NCI-H2029 treated with DMSO at 0.1 percent for 48 hours (cell line): ENCODE data around the gene RABL6.
"Not testable (repeated sequence)": the region's sequence is repeated elsewhere in the genome, so short reads cannot be mapped to it uniquely, and the experiment has no call there.

Experiments used
- DNase-seq: peaks from one replicate; lab custom pipeline; 2025; lab: John Stamatoyannopoulos, UW

The RABL6 gene

GRCh38 chr9:136795000-136795348 lies 12.8 kb upstream of the RABL6 start:
- DNase-seq, result no peak

- DNase-seq, result no peak
These were observed 11.4 kb upstream of the RABL6 start, which contains the start of gene CCDC183 for GRCh38 chr9:136796238-136796774. CCDC183 (plus strand) TSS chr9:136796338; CDS start chr9:136796398, 60 bp downstream.

DNA sequence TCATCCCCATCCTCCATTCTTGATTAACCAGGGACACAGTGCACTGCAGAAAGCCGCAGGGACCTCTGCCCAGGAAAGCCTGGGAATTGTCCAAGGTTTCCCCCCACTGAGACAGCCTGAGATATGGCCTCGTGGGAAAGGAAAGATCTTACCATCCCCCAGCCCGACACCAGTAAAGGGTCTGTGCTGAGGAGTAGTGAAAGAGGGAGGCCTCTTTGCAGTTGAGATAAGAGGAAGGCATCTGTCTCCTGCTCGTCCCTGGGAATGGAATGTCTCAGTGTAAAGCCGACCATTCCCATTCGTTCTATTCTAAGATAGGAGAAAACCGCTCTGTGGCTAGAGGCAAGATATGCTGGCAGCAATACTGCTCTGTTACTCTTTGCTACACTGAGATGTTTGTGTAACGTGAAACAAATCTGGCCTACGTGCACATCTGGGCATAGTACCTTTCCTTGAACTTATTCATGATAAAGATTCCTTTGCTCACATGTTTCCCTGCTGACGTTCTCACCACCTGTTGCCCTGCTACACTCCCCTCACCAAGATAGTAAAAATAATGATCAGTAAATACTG lies 10.9 kb upstream of the RABL6 start:
- not testable (repeated sequence) for DNase-seq

DNA sequence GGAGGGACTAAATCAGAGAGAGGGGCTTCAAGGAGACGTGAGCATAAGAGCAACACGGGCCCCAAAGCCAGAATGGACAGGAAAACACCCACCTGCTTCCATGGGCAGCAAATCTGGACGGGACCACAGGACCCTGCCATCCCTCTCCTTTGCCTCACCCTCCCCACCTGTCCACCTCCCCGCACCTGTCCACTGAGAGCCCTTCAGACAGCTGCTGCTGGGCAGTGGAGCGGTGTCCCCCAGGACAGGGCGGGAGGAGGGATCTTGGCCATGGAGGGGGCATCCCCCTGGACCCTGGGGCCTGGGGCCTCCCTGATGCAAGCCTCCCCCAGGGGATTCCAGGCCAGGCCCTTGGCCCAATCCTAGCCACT lies 9.1 kb upstream of the RABL6 start:
- DNase-seq, result no peak

DNA sequence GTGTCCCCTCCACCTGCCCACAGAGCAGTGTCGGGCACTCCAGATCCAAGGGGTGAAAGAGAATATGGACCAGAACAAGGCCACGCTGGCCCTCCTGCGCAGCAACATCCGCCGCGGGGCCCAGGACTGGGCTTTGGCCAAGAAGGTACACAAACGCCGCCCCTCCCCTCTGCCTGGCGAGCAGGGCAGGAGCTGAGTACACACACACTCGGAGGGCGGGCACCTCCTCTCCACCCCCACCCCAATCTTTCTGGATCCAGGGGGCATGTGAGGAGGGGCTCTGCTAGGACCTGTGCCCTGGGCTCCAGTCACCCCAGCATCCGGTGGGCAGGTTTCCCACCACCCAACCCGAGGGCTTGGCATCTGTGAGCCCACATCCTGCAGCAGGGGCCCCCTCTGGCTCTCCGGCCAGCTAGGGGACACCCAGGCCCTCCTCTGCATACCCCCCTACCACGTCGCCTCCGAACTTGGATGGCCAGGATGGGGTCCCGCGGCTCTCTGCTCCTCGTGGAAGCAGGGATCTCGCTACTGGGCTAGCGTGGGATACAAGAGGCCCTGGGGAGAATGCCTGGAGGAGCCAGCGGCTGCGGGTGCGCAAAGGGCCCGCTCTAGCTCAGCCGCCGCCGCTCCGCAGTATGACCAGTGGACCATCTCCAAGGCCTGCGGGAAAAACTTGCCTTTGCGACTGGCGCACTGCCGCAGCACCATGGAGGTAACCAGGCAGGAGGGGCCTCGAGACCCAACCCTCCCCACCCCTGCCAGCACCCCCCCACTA lies 8.5 kb upstream of the RABL6 start:
- peak; percentile 40 for DNase-seq

DNA sequence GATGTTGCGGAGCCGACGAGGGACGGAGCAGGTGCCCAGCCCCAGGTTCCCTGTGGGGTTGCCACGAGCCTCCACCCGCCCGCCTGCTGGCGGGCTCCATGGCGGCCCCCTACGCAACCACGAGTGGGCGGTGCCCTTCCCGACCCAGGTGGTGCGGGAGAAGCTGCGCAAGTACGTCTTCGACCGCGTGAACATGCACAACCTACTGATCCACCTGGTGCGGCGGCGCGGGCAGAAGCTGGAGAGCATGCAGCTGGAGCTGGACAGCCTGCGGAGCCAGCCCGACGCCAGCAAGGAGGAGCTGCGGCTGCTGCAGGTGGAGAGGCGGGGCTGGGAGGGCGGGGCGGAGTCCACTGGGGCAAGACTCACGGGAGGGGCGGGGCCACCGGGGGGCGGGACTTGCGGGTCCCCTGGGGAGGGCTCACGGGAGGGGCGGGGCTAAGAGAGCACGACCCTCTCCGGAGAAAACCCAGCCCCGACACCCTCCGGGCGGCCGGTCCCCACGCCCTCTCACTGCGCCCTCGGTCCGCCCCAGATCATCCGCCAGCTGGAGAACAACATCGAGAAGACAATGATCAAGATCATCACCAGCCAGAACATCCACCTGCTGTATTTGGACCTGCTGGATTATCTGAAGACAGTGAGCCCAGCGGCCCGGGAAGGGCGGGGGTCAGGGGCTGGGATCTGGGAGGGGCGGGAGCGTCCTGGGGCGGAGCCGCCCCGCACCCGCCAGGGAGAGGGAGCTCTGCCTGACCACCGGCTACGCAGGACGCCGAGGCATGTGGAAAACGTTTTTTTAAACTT lies 7.7 kb upstream of the RABL6 start:
- peak; percentile 84 for DNase-seq

GRCh38 chr9:136802321-136802720 lies 5.4 kb upstream of the RABL6 start:
- no peak for DNase-seq

DNA sequence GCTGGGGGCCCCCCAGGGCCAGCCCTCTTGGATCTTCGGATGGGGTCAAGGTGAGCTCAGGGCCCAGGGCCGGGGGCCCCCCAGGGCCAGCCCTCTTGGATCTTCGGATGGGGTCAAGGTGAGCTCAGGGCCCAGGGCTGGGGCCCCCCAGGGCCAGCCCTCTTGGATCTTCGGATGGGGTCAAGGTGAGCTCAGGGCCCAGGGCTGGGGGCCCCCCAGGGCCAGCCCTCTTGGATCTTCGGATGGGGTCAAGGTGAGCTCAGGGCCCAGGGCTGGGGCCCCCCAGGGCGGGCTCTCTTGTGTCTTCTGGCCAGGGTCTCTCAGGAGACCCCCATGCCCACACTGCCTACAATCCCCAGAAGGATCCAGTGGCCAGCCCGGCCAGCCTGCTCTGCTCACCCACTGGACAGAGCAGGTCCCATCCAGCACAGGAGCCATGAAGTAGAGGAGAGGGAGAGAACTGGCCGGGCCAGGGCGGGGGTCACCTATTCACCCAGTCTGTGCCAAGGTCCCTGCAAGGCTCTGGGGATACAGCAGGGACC lies 4.7 kb upstream of the RABL6 start:
- not testable (repeated sequence) for DNase-seq

GRCh38 chr9:136803551-136804508 lies 3.9 kb upstream of the RABL6 start:
- DNase-seq, result no peak

- no peak for DNase-seq
These were observed 3.1 kb upstream of the RABL6 start for GRCh38 chr9:136804509-136805206.

DNA sequence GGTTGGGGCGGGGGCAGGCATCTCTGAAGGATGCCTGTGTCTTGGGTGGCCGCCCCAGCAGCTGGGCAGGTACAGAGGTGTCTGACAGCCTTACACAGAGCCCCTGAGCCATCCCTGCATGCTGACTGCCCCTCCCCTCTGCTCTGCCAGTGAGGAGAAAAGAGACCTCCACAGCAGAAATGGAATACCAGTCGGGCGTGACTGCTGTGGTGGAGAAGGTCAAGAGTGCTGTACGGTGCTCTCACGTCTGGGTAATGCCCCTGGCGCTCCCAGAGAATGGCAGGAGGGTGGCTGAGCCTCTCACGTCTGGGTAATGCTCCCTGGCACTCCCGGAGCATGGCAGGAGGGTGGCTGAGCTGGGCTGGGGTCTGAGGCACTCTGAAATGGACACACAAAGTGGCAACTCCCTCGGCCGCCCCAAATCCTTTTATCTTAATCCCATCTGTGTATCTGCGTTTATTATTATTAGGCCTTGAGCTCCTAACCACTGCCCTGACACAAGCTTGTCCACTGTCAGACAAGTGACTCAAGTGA lies 2.5 kb upstream of the RABL6 start:
- DNase-seq, result no peak

DNA sequence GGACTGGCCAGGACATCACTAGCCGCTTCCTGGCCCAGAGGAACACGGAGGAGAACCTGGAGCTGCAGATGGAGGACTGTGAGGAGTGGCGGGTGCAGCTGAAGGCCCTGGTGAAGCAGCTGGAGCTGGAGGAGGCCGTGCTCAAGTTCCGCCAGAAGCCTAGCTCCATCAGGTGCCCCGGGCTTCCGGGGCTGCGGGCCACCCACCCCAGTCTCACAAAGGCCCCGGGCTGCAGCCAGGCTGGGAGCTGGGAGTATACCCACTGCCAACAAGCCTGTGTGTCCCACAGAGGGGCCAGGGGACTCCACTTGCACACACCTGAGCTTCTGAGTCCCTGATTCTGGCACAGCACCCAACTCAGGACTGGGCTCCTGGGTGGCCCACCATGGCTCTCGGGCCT lies 1.7 kb upstream of the RABL6 start:
- DNase-seq, result no peak

DNA sequence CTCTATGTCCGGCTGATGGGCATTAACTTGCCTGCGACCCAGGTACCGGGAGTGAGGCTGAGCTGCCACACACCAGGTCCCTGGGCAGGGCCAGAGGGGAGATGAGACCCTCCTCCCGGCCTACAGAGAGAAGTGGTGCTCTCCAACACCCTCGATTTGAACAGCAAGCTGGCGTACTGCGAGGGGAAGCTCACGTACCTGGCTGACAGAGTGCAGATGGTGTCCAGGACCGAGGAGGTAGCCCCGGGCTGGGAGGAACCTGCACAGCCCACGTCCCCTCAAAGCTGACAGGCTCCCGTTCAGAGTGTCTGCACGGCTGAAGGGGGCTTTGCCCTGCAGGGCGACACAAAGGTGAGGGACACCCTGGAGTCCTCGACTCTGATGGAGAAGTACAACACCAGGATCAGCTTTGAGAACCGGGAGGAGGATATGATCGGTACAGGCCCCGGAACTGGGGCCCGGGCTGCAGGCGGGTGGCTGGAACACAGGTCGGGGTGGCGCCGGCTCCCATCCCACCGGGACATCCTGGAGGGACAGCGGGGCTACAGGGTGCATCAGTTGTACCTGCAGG lies 1.0 kb upstream of the RABL6 start:
- no peak for DNase-seq

GRCh38 chr9:136808075-136808805 lies 492 bp downstream of the RABL6 start:
- DNase-seq, result no peak

- DNase-seq, result no peak
These were observed 1.0 kb downstream of the RABL6 start for GRCh38 chr9:136808806-136809158.

DNA sequence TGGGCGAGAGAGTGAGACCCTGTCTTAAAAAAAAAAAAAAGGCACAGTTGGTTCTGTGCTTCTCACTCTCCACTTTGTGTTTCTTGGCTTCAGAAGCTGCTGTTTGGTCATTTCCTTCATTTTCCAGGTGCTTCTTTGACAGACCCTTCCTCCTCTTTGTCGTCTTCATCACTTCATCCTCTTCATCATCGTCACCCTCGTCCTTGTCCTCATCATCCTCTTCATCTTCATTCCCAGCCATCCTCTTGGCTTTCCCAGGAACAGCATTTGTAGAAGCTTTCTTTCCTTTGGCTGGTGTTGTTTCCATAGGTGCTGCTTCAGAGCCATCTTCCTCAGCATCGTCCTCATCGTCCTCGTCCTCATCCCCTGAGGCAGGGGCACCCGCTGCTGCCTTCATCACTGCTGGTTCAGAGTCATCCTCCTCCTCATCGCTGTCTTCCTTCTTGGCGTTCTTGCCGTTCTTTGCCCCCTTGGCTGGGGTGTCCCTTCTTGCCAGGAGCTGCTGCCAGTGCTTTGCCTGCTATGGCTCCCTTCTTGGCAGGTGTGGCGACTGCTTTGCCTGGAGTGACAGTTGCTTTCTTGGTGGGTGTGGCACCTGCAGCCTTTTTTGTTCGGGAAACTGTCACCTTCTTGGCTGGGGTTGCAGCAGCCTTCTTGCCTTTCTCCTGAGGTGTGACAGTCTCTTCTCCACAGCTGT lies 7.1 kb downstream of the RABL6 start:
- DNase-seq, result no peak

DNA sequence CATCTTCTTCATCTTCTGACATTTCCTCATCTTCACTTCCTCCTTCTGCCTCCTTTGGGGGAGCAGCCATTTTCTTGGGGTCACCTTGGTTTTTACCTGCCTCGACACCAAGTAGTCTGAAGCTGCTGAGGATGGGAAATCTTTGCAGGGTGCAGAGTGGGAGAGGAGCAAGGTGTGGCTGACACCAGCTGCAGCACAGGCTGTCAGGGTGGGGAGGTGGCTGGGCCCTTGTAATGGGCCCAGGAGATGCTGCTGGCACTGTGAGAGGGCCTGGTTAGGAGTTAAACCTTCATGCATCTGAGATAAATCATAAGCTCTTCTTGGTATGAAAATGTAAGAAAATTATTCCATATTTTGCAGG lies 7.7 kb downstream of the RABL6 start:
- DNase-seq, result no peak

DNA sequence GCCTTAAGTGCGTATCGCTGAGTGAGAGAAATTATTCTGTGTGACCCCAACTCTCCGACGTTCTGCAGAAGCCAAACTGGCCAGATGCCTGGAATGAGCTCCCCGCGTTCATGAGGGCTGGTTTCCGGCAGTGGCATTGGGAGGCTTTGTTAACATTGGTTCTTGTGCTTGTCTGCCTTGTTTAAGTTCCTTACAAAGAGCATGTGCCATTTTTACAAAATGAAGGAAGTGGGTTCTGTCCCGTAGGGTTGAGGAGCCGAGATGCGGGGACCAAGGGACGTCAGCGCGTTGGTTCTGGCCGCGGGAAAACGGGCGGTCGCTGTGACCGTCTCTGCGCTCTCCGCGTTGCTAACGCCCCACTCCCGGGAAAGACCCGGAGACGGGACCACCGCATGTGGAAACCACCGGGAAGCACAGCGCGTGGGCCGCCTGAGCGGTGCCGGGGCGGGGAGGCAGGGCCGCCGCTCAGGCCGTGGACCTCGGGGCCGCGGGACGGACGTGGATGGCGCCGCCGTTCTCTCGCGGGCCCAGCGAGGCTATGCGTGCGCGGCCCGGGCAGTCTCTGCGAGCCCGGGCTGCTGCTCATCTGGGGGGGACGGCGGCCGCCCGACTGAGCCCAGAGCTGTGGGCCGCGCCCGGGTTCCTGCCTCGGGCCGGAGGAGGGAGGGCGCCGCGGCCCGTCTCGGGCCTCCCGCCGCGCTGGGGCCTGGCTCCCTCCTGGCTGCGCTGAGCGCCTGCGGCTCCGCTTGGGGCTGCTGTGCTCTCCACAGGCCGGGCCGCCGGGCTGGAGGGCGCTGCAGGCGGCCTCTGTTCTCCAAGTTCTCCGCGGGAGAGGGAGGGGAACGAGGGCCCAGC lies 13.4 kb downstream of the RABL6 start:
- DNase-seq, result no peak
